Measurements from ENCODE around the gene GRB2.
A peak's percentile ranks its signal among the peaks of the same experiment; 100 is the strongest.

GRB2 gene

DNA sequence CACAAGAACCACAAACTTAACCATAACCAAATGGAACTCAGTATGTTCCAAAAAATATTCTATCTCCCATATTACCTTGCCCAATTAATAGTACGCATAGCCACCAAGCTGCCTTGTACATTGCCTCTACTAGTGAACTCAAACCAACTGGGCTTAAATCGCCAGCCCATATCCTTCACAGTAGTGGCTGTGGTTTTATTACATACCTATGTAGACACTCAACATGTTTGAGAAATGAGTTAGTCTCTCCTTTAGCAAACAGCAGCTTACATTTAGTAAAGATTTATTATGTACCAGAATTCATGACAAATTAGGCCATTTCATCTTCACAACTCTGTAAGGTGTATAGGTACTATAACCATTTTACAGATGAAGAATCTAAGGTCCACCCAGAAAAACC lies 41.4 kb downstream of the GRB2 start:
- Histone ChIP-seq H3K9me3 (no peaks in the 10 kb centered on the region), H3K27me3 (no peaks in the 10 kb centered on the region), H3K4me3 (ENCODE audit: low read depth, low read length) (no peak overlapping the region), H3K36me3 (no peaks in the 10 kb centered on the region), H3K4me1 (no peaks in the 10 kb centered on the region)
- DNase-seq, result no peak
- TF ChIP-seq, protein P1, sequence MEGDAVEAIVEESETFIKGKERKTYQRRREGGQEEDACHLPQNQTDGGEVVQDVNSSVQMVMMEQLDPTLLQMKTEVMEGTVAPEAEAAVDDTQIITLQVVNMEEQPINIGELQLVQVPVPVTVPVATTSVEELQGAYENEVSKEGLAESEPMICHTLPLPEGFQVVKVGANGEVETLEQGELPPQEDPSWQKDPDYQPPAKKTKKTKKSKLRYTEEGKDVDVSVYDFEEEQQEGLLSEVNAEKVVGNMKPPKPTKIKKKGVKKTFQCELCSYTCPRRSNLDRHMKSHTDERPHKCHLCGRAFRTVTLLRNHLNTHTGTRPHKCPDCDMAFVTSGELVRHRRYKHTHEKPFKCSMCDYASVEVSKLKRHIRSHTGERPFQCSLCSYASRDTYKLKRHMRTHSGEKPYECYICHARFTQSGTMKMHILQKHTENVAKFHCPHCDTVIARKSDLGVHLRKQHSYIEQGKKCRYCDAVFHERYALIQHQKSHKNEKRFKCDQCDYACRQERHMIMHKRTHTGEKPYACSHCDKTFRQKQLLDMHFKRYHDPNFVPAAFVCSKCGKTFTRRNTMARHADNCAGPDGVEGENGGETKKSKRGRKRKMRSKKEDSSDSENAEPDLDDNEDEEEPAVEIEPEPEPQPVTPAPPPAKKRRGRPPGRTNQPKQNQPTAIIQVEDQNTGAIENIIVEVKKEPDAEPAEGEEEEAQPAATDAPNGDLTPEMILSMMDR (IDR thresholded peaks at IDR 0.05; ENCODE audit: low read depth, low read length), result no peak

GRCh38 chr17:75361996-75362395 lies 43.5 kb downstream of the GRB2 start:
- no peaks in the 10 kb centered on the region for H3K9me3 ChIP-seq
- H3K27me3 ChIP-seq, result no peaks in the 10 kb centered on the region
- TF ChIP-seq, protein P1 (IDR thresholded peaks at IDR 0.05; ENCODE audit: low read depth, low read length), result no peak
- H3K4me3 ChIP-seq (ENCODE audit: low read depth, low read length), result no peak overlapping the region
- no peaks in the 10 kb centered on the region for H3K36me3 ChIP-seq
- no peaks in the 10 kb centered on the region for H3K4me1 ChIP-seq
- DNase-seq, result no peak

- Histone ChIP-seq H3K27me3 (no peaks in the 10 kb centered on the region), H3K4me1 (no peaks in the 10 kb centered on the region)
- TF ChIP-seq, protein P1 (IDR thresholded peaks at IDR 0.05; ENCODE audit: low read depth, low read length), result no peak
These were observed 44.1 kb downstream of the GRB2 start for GRCh38 chr17:75361344-75361743.

GRCh38 chr17:75356260-75356937 lies 49.1 kb downstream of the GRB2 start:
- H3K4me1 ChIP-seq, result no peaks in the 10 kb centered on the region
- no peaks in the 10 kb centered on the region for H3K27me3 ChIP-seq
- TF ChIP-seq, protein P1 (IDR thresholded peaks at IDR 0.05; ENCODE audit: low read depth, low read length), result no peak
- H3K9me3 ChIP-seq, result no peaks in the 10 kb centered on the region
- DNase-seq, result no peak
- H3K36me3 ChIP-seq, result no peaks in the 10 kb centered on the region
- H3K4me3 ChIP-seq (ENCODE audit: low read depth, low read length), result no peak overlapping the region

More at GRCh38 chr17:75361344-75361743, 44.1 kb downstream of the GRB2 start:
- Histone ChIP-seq H3K4me3 (ENCODE audit: low read depth, low read length) (no peak overlapping the region), H3K36me3 (no peaks in the 10 kb centered on the region), H3K9me3 (no peaks in the 10 kb centered on the region)
- DNase-seq, result no peak

GRCh38 chr17:75353176-75353575 lies 52.3 kb downstream of the GRB2 start:
- Histone ChIP-seq H3K9me3 (no peaks in the 10 kb centered on the region), H3K4me1 (no peaks in the 10 kb centered on the region), H3K27me3 (no peaks in the 10 kb centered on the region), H3K36me3 (no peaks in the 10 kb centered on the region), H3K4me3 (ENCODE audit: low read depth, low read length) (no peak overlapping the region)
- no peak for DNase-seq
- TF ChIP-seq, protein P1 (IDR thresholded peaks at IDR 0.05; ENCODE audit: low read depth, low read length), result no peak

DNA sequence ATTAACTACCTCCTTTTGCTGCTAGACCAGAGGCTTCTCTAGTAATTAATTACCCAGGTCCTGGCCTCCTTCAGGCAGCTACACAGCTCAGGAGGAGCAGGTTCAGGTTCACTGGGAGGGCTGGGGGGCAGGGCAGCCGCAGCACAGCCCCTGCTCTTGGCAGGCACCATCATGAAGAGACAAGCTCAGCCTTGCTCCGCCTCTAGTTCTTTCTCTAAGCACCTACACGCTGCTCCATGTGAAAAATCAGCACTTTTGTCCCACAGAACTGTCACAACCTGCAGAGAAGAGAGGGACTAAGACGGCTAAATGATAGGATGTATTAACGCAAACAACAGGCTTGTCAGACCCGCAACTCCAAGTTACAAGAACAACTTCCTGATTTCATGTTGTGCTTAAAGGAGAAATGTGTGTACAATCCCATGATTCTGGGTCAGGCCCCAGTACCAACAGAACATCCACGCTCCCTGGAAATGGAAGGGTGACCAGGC lies 53.4 kb downstream of the GRB2 start:
- H3K9me3 ChIP-seq, result no peaks in the 10 kb centered on the region
- DNase-seq, result peak; percentile 37
- TF ChIP-seq, protein P1 (IDR thresholded peaks at IDR 0.05; ENCODE audit: low read depth, low read length), result no peak
- no peak overlapping the region for H3K4me3 ChIP-seq (ENCODE audit: low read depth, low read length)
- H3K27me3 ChIP-seq, result no peaks in the 10 kb centered on the region
- 0 out of 2 replicates have a peak, but pooled peaks cover 2% of the 10 kb centered on the region for H3K4me1 ChIP-seq
- H3K36me3 ChIP-seq, result no peaks in the 10 kb centered on the region

Measured in BE2C (cell line).